22Rv1 (cell line): ENCODE measurements around the gene ANKRD27.
"Not testable (repeated sequence)": the region's sequence is repeated elsewhere in the genome, so short reads cannot be mapped to it uniquely, and the experiment has no call there.

ENCODE experiments used
- H3K27ac ChIP-seq: fragments of 450-650 bp; 2 replicates; pipeline ENCODE4 v1.5.1; 2017
- CTCF ChIP-seq: fragments of 450-650 bp; IDR thresholded peaks from 2 replicates; pipeline ENCODE4 v1.5.1; 2017; ENCODE audit warnings: mild to moderate bottlenecking
- ZFX ChIP-seq: fragments of 450-650 bp; IDR thresholded peaks from 2 replicates; pipeline ENCODE4 v1.6.1; 2017; ENCODE audit warnings: antibody characterized with exemption, borderline replicate concordance

The ANKRD27 gene

GRCh38 chr19:32674931-32675719 lies at the start of gene ANKRD27:
ANKRD27 (minus strand) TSS chr19:32675180; CDS start chr19:32659015, 16,165 bp downstream.
- TF ChIP-seq CTCF (no peak), ZFX (no peak)
- H3K27ac ChIP-seq: peak within 1 kb of the TSS; percentile 86

- TF ChIP-seq CTCF: no peak
- TF ChIP-seq ZFX: no peak
- H3K27ac ChIP-seq: no peak overlapping the region
Observed at GRCh38 chr19:32720936-32721250, 45.9 kb upstream of the ANKRD27 start.

- TF ChIP-seq CTCF (no peak), ZFX (no peak)
Observed at GRCh38 chr19:32720216-32720935, 45.4 kb upstream of the ANKRD27 start.

GRCh38 chr19:32719611-32720059 lies 44.7 kb upstream of the ANKRD27 start, which contains the start of gene TDRD12:
TDRD12 (plus strand) TSS chr19:32719767; CDS start chr19:32720073, 306 bp downstream.
- TF ChIP-seq ZFX (no peak), CTCF (0 out of 2 replicates have a peak, but pooled peaks have one; percentile 20)
- peak within 1 kb of the TSS; percentile 52 for H3K27ac ChIP-seq

More at GRCh38 chr19:32720216-32720935, 45.4 kb upstream of the ANKRD27 start:
- no peak overlapping the region for H3K27ac ChIP-seq

GRCh38 chr19:32718286-32718685 lies 43.3 kb upstream of the ANKRD27 start:
- H3K27ac ChIP-seq: peak overlapping the region; percentile 52
- no peak for TF ChIP-seq ZFX
- no peak for TF ChIP-seq CTCF

GRCh38 chr19:32717496-32717895 lies 42.5 kb upstream of the ANKRD27 start:
- peak overlapping the region; percentile 52 for H3K27ac ChIP-seq
- TF ChIP-seq CTCF (no peak), ZFX (no peak)

- not testable (repeated sequence) for H3K27ac ChIP-seq
Observed at GRCh38 chr19:32716203-32716602, 41.2 kb upstream of the ANKRD27 start.
